Chondrocyte (in vitro differentiated cells): Measurements from ENCODE around the gene PHRF1. TPM values are rescaled to one million over a fixed set of nuclear protein-coding genes. Genes with fewer than 3 reads are reported as not detected.

ENCODE experiments used
- DNase-seq: peaks from one replicate; pipeline ENCODE4 v3.0.0; 2021; ENCODE audit warnings: mixed read lengths, low spot score
- H3K27ac Mint-ChIP-seq: one replicate; pipeline ENCODE4 v1.8.0; 2021; ENCODE audit warnings: mild to moderate bottlenecking, moderate library complexity, mixed read lengths; ENCODE audit not compliant: unreplicated experiment
- H3K27me3 Mint-ChIP-seq: 2 replicates; pipeline ENCODE4 v1.8.0; 2021; ENCODE audit warnings: low read depth, mixed read lengths
- H3K36me3 Mint-ChIP-seq: 2 replicates; pipeline ENCODE4 v1.8.0; 2021; ENCODE audit warnings: low read depth, mixed read lengths
- H3K4me1 Mint-ChIP-seq: 2 replicates; pipeline ENCODE4 v1.8.0; 2021; ENCODE audit warnings: low read depth, mild to moderate bottlenecking, mixed read lengths
- H3K4me3 Mint-ChIP-seq: one replicate; pipeline ENCODE4 v1.8.0; 2021; ENCODE audit warnings: mild to moderate bottlenecking, moderate library complexity, mixed read lengths; ENCODE audit not compliant: unreplicated experiment
- H3K9me3 Mint-ChIP-seq: 2 replicates; pipeline ENCODE4 v1.8.0; 2021; ENCODE audit warnings: low read depth, mixed read lengths
- CTCF ChIP-seq: fragments of 200-600 bp; sonication (generic); IDR thresholded peaks from 2 replicates; pipeline ENCODE4 v1.5.0; 2021; ENCODE audit warnings: antibody characterized with exemption, mild to moderate bottlenecking, moderate library complexity
- total RNA-seq: library from RNA; stranded (reverse); gene quantifications from 3 replicates; pipeline ENCODE4 v1.2.1, GENCODE V29; 2021

Gene PHRF1
- total RNA-seq, 1 donor from 2014 or later: 25.9 TPM

DNA sequence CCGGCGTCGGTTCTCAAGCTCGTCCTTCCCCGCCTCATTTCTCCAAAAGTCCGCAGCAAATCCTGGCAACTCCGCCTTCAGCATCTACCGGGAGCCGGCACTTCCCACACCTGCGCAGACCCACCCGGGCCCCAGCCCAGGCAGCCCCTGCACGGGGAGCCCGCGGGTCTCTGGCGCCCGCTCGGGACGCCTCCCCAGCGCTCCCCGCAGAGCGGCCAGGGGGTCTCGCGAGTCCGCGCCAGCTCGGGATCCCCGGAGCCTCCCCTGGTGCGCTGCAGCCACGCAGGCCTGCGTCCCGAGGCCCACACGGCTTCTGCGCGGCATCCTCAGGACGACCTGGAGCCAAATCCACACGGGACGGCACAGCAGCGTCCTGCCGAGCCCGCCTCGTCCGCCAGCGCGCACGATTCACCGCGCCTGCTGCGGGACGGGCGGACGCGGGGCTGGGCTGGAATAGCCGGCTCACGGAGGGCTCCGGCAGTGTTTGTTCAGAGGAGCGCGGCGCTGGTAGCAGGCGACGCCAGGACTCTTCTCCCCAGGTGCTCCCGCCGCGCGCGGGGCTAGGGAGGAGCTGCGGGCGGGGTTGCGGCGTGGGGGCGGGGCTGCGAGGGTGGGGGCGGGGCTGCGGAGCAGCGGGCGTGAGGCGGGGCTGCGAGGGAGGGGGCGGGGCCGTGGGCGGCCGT is 816 bp upstream of the PHRF1 start:
- no peaks in the 10 kb centered on the region for H3K27me3 Mint-ChIP-seq
- DNase-seq: no peak
- H3K36me3 Mint-ChIP-seq: no peaks in the 10 kb centered on the region
- H3K9me3 Mint-ChIP-seq: no peaks in the 10 kb centered on the region
- H3K4me1 Mint-ChIP-seq: peaks cover 45% of the 10 kb centered on the region
- TF ChIP-seq CTCF: no peak
- H3K4me3 Mint-ChIP-seq: peak overlapping the region; percentile 81
- peak overlapping the region; percentile 49 for H3K27ac Mint-ChIP-seq

DNA sequence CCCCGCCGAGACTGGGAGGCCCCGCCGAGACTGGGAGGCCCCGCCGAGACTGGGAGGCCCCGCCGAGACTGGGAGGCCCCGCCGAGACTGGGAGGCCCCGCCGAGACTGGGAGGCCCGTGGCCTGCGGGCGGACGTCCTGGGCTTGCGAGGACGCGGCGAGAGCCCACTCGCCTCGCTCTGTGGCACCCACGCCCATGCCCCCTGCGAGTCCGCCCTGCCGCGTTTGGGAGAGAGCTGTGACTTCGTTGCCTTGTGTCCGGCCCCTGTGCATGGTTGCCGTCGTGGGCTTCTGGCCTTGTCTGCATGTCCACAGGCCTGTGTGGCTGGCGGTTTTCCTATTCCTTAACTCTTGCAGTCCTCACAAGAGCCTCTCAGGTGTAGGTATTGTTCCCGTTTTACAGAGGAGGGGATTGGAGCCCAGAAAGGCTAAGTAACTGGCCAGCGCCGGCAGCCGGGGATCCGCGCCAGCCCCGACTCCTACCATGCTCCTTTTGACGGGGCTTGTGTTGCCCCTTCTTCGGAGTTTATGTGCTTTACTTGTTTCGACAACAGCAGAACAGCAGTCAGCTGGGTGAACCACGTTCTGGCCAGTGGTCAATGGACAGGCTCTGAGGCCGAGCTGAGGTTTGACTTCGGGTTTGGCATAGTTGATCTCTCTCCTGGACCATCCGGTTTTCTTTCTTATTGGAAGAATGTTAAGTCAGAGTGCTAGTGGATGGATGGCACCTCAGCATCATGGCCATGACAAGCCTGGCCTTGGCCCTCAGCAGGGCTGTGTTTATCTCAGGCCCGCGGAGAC is 741 bp downstream of the PHRF1 start:
- H3K4me1 Mint-ChIP-seq: peaks cover 49% of the 10 kb centered on the region
- H3K27ac Mint-ChIP-seq: peak overlapping the region; percentile 85
- H3K4me3 Mint-ChIP-seq: peak overlapping the region; percentile 84
- no peaks in the 10 kb centered on the region for H3K27me3 Mint-ChIP-seq
- TF ChIP-seq CTCF: no peak
- no peak for DNase-seq
- H3K9me3 Mint-ChIP-seq: no peaks in the 10 kb centered on the region
- no peaks in the 10 kb centered on the region for H3K36me3 Mint-ChIP-seq

- H3K4me3 Mint-ChIP-seq: peak overlapping the region; percentile 84
Measured at GRCh38 chr11:577611-577894, 1.3 kb downstream of the PHRF1 start.

DNA sequence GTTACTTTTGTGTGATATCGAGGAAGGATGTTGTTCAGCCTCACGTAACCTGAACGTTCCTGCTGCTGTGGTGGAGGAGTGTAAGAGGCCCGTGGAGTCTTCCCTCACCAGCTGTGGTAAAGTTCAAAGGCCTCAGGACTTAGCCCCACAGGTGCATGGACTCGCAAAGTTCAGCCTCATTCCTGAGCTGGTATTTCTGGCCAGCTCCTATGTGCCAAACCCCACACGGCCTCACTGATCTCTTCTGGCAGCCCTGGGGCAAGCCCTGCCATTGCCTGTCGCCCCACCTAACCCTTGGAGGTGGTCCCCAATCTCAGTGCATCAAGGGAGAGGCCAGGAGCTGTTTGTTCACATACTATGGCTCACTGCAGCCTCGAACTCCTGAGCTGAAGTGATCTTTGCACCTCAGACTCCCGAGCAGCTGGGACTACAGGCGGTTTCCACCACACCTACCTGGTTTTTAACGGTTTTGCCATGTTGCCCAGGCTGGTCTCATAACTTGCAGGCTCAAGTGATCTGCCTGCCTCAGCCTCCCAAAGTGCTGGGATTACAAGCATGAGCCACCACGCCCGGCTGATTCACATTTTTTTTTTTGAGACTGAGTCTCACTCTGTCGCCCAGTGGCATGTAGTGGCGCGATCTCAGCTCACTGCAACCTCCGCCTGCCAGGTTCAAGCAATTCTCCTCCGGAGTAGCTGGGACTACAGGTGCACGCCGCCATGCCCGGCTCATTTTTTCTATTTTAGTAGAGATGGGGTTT is 2.2 kb downstream of the PHRF1 start:
- Mint-ChIP-seq H3K9me3 (no peaks in the 10 kb centered on the region), H3K27me3 (no peaks in the 10 kb centered on the region), H3K27ac (peak overlapping the region; percentile 85), H3K4me1 (peaks cover 49% of the 10 kb centered on the region), H3K4me3 (peak overlapping the region; percentile 84), H3K36me3 (no peaks in the 10 kb centered on the region)
- DNase-seq: no peak
- TF ChIP-seq CTCF: no peak

More at GRCh38 chr11:577611-577894, 1.3 kb downstream of the PHRF1 start:
- Mint-ChIP-seq H3K4me1 (peaks cover 49% of the 10 kb centered on the region), H3K27me3 (no peaks in the 10 kb centered on the region), H3K27ac (peak overlapping the region; percentile 85), H3K36me3 (no peaks in the 10 kb centered on the region), H3K9me3 (no peaks in the 10 kb centered on the region)
- no peak for DNase-seq
- no peak for TF ChIP-seq CTCF

- Mint-ChIP-seq H3K27ac (peak overlapping the region; percentile 18), H3K9me3 (no peaks in the 10 kb centered on the region), H3K36me3 (peaks cover 4% of the 10 kb centered on the region), H3K27me3 (no peaks in the 10 kb centered on the region), H3K4me1 (peaks cover 37% of the 10 kb centered on the region), H3K4me3 (no peak overlapping the region)
- no peak for TF ChIP-seq CTCF
- DNase-seq: no peak
Measured at GRCh38 chr11:579830-580601, 3.7 kb downstream of the PHRF1 start.
